Choroid plexus epithelial cell (primary cell): ENCODE measurements around the gene PDZRN3.

Source experiments
- DNase-seq: peaks from one replicate; pipeline ENCODE4 v3.0.0-alpha.2; 2010; ENCODE audit warnings: low read depth
- H3K4me3 ChIP-seq: 2 replicates; pipeline ENCODE4 v1.5.1; 2011; ENCODE audit warnings: low read depth, mild to moderate bottlenecking, control low read depth, low read length, moderate library complexity
- TF ChIP-seq, protein P1 (sequence below): conservative IDR thresholded peaks from 2 replicates; pipeline ENCODE4 v1.5.1; 2011; ENCODE audit warnings: low read depth, mild to moderate bottlenecking, control low read depth, inconsistent platforms, low read length, moderate library complexity

PDZRN3 gene

DNA sequence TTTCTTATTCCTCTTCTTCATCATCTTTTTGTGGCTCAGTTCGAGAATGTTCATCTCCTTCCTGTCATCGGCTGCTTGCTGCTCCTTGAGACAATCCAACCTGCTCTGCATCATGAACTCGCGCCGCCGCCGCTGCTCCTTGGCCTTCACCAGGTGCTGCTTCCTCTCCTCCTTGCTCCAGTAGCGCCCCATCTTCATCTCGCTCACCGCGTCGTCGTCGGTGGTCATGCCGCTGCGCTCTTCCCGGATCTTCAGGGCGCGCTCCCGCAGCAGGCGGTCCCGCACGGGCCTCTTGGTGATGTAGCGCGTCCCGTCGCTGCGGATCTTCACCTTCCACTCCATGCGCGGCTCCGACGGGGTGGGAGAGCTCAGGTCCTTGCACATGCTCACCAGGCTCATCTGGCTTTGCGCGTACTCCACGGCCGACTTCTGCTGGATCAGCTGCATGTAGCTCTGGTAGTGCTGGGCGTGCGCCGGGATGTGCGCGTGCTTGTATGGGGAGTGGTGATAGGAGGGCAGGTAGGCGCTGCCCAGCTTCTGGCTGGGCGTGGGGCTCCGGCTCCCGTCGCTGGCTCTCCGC is 241.2 kb downstream of the PDZRN3 start:
- no peak overlapping the region for H3K4me3 ChIP-seq
- DNase-seq = no peak
- TF ChIP-seq, protein P1, sequence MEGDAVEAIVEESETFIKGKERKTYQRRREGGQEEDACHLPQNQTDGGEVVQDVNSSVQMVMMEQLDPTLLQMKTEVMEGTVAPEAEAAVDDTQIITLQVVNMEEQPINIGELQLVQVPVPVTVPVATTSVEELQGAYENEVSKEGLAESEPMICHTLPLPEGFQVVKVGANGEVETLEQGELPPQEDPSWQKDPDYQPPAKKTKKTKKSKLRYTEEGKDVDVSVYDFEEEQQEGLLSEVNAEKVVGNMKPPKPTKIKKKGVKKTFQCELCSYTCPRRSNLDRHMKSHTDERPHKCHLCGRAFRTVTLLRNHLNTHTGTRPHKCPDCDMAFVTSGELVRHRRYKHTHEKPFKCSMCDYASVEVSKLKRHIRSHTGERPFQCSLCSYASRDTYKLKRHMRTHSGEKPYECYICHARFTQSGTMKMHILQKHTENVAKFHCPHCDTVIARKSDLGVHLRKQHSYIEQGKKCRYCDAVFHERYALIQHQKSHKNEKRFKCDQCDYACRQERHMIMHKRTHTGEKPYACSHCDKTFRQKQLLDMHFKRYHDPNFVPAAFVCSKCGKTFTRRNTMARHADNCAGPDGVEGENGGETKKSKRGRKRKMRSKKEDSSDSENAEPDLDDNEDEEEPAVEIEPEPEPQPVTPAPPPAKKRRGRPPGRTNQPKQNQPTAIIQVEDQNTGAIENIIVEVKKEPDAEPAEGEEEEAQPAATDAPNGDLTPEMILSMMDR = no peak

DNA sequence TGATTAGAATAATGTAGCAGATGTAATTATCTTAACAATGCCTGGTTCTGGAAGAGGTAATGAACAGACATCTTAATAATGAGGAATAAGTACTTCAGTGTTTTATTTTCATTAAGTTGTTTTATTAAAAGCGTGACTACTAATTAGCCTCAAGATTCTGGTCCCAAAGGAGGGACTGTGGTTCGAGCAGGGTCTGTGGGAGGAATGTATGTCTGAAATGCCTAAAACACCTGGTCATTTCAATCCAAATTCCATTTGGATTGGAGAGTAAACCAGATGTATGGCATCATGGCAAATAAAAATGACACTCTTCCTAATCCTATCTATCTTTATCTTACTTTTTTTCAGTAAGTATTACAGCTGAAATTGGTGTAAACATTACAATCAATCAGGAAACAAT is 243.2 kb downstream of the PDZRN3 start:
- TF ChIP-seq, protein P1 = no peak
- no peak overlapping the region for H3K4me3 ChIP-seq
- DNase-seq = no peak

DNA sequence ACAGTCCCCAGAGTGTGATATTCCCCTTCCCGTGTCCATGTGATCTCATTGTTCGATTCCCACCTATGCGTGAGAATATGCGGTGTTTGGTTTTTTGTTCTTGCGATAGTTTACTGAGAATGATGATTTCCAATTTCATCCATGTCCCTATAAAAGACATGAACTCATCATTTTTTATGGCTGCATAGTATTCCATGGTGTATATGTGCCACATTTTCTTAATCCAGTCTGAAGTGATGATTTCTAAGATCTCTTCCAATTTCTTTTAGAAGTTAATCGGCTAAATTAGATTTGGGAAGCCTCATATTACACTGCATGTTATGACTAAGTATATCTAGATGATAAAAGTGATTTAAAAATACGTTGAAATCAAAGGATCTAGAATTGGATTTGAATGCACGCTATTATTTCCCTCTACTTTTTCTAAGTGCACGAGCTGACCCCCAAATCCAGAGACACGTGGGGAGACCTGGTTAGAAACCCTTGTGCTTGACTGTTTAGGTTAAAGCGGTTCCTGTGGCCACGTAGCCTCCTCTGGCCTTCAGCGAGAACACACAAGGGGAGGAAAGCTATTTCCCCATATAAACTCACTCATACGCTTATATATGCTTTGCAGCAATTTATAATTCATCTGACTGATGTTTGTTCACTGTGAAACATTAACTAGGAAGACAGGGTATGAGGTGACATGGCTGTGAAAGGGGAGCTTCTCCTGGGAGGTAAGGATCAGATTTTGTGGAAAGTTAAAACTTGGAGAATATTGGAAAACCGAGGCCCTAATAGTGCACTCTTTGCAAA is 243.8 kb downstream of the PDZRN3 start:
- TF ChIP-seq, protein P1 = no peak
- DNase-seq = no peak
- H3K4me3 ChIP-seq = no peak overlapping the region

DNA sequence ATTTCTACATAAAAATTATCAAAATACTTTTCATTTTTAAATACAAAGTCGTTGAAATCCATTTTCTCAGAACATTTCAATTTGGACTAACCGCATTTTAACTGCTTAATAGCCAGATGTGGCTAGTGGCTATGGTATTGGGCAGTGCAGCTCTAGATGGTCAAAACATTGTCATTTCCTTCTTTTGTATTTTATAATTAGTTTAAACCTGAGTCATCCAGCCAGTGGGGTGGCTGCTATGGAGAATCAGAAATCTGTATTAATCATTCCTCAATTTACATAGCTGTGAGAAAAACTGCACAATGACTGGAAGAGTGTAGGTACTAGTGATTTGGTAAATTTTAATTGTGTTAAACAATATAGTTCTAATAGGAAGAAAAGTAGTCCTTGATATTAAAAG is 245.3 kb downstream of the PDZRN3 start:
- TF ChIP-seq, protein P1 = no peak

DNA sequence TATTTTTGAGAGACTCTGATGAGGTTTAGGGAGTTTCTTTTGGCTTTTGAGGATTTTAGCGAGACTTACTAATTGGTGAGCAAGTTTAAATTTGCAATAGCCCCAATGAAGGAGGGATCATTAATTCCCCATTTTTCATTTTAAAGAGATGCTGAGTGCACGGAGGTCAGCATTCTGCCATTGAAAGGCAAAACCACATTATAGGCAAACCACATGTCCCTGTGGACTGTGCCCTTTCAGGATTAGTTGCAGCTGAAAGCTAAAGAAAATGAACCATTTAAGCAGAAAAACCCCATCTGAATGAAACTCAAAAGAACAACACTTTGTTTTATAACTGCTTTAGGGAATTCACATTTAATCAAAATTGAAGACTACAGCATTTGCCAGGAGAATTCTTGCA is 246.5 kb downstream of the PDZRN3 start:
- DNase-seq = no peak
- TF ChIP-seq, protein P1 = no peak
- H3K4me3 ChIP-seq = no peak overlapping the region

More for the DNA sequence above, 245.3 kb downstream of the PDZRN3 start:
- no peak overlapping the region for H3K4me3 ChIP-seq
- no peak for DNase-seq

DNA sequence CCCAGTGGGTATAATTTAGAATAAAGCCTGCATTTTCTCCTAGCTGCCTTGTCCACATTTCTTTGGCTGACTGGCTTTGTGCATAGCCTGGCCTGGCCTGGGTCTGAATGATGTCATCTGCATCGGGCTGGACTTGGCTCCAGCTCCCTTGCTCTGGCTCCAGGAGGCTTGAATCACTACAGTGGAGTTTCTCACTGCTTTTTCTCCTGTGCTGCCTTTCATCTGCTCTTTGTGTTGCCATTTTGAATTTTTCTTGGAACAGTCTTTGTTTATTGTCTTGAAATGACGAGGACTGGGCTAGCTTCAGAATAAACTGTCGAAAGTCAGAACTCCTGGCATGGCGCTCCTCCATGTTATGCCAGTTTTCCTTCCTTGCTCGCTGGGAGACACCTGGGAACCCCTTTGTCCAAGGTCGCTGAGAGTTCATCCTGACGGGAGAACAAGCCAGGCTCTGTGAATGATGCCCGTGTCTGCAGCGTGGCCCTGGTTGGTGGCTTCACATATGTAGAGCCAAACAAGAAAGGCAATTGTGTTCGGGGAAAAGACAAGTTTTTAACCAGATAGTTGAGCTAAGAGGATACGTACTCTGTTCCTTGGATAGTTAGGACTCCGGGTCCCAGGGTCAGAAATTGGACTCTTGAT is 258.9 kb downstream of the PDZRN3 start:
- TF ChIP-seq, protein P1 = no peak
- peak; percentile 16 for DNase-seq
- H3K4me3 ChIP-seq = no peak overlapping the region

DNA sequence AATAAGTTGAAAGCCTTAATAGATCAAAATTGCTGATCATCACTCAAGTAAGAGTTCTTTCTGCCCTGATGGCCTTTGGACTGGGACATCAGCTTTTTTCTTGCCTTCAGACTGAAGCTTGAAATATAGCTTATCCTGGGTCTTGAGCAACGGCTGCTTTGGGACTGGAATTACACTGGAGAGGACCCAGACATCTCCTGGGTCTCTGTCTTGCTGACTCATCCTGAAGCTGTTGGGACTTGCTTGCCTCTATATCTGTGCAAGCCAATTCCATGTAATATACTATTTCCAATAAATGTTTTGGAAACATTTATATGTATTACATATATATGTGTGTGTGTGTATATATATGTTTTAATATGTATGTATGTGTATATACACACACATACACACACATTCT is 260.2 kb downstream of the PDZRN3 start:
- DNase-seq = peak; percentile 1
- H3K4me3 ChIP-seq = no peak overlapping the region
- TF ChIP-seq, protein P1 = no peak
